Endothelial cell of umbilical vein (primary cell): ENCODE results near the gene RAB40A. TPM values are rescaled to one million over a fixed set of nuclear protein-coding genes. Genes with fewer than 3 reads are reported as not detected.
"Not testable (repeated sequence)": the region's sequence is repeated elsewhere in the genome, so short reads cannot be mapped to it uniquely, and the experiment has no call there.

ENCODE experiments used
- BruUV-seq: library from RNA; stranded (reverse); fragments of 400-500 nt; replicated peaks from 2 replicates; lab custom pipeline; 2021; lab: Mats Ljungman, UMichigan
- CTCF ChIA-PET: fragments of 300-600, 350-600 bp; sonication (Branson Sonifier 250); formaldehyde crosslinking; loops from one replicate; lab custom pipeline; 2021; ENCODE audit warnings: antibody characterized with exemption, inconsistent platforms; lab: Charles Lee
- POLR2A ChIA-PET: fragments of 300-600, 350-600 bp; sonication (Branson Sonifier 250); formaldehyde crosslinking; loops from one replicate; lab custom pipeline; 2021; ENCODE audit warnings: antibody characterized with exemption, inconsistent platforms; lab: Charles Lee
- DNase-seq: peaks from one replicate; pipeline ENCODE4 v3.0.0-alpha.2; 2011; ENCODE audit warnings: low read depth, low spot score
- FAIRE-seq: peaks from 2 replicates; lab custom pipeline; 2011; peaks lifted over from hg19 to GRCh38; lab: Jason Lieb, UNC
- H2AFZ ChIP-seq: 2 replicates; pipeline ENCODE4 v1.6.0; 2012; ENCODE audit warnings: low read depth, low read length, control low read depth, inconsistent platforms
- H3K27ac ChIP-seq: 2 replicates; pipeline ENCODE4 v1.5.1; 2011; ENCODE audit warnings: low read depth, mild to moderate bottlenecking, control low read depth, low read length, moderate library complexity; ENCODE audit not compliant: insufficient read depth
- H3K27me3 ChIP-seq, 2 experiments: 2 replicates each; pipeline versions ENCODE4 v1.6.0 to v1.6.1; 2011; ENCODE audit warnings: low read length in 2 of 2, mixed read lengths in 1 of 2; ENCODE audit not compliant: control insufficient read depth in 2 of 2, insufficient read depth in 2 of 2
- H3K36me3 ChIP-seq, 2 experiments: 2 replicates in 1 of 2; 3 replicates in 1 of 2; pipeline ENCODE4 v1.5.1; 2011; ENCODE audit warnings: low read length in 2 of 2, mild to moderate bottlenecking in 1 of 2, moderate library complexity in 1 of 2; ENCODE audit not compliant: control insufficient read depth in 2 of 2, insufficient read depth in 2 of 2; ENCODE audit errors: extremely low read depth in 1 of 2
- H3K4me1 ChIP-seq: 3 replicates; pipeline ENCODE4 v1.5.1; 2011; ENCODE audit warnings: mild to moderate bottlenecking, low read length; ENCODE audit not compliant: control insufficient read depth, insufficient read depth; ENCODE audit errors: extremely low read depth
- H3K4me2 ChIP-seq: 2 replicates; pipeline ENCODE4 v1.6.1; 2011; ENCODE audit warnings: low read length, control low read depth, mixed read lengths; ENCODE audit not compliant: insufficient read depth
- H3K4me3 ChIP-seq, 3 experiments: fragments of 200-600 bp in 1 of 3; sonication (generic), shearing (Covaris generic) in 1 of 3; replicated peaks in 1 of 3; 2 replicates each; pipeline ENCODE4 v1.5.1; 2011 to 2016; ENCODE audit warnings: control low read depth in 3 of 3, low read length in 3 of 3, mild to moderate bottlenecking in 2 of 3, inconsistent platforms in 1 of 3, low read depth in 1 of 3, moderate library complexity in 1 of 3; ENCODE audit not compliant: insufficient read depth in 1 of 3
- H3K79me2 ChIP-seq: 2 replicates; pipeline ENCODE4 v1.6.0; 2012; ENCODE audit warnings: low read length, inconsistent platforms; ENCODE audit not compliant: control insufficient read depth, insufficient read depth
- H3K9ac ChIP-seq: replicated peaks from 2 replicates; pipeline ENCODE3; 2011; ENCODE audit warnings: low read length, control low read depth; ENCODE audit not compliant: insufficient read depth; ENCODE audit errors: extremely low read depth
- H3K9me1 ChIP-seq: replicated peaks from 3 replicates; pipeline ENCODE4 v1.6.0; 2011; ENCODE audit warnings: mild to moderate bottlenecking, low read length; ENCODE audit not compliant: control insufficient read depth, insufficient read depth; ENCODE audit errors: extremely low read depth
- H3K9me3 ChIP-seq: replicated peaks from 2 replicates; pipeline ENCODE4 v1.5.1; 2012; ENCODE audit warnings: low read length, inconsistent platforms; ENCODE audit not compliant: control insufficient read depth, insufficient read depth
- H4K20me1 ChIP-seq: replicated peaks from 2 replicates; pipeline ENCODE3; 2011; ENCODE audit warnings: mild to moderate bottlenecking, low read length; ENCODE audit not compliant: control insufficient read depth, insufficient read depth; ENCODE audit errors: extremely low read depth
- EZH2 ChIP-seq: IDR thresholded peaks from 2 replicates; pipeline ENCODE4 v1.6.1; 2012; ENCODE audit warnings: borderline replicate concordance, low read depth, mild to moderate bottlenecking, moderate library complexity, low read length, inconsistent platforms; ENCODE audit not compliant: severe bottlenecking
- FOS ChIP-seq: IDR thresholded peaks from 2 replicates; pipeline ENCODE4 v1.6.1; 2011; ENCODE audit warnings: mild to moderate bottlenecking, low read length, moderate library complexity, borderline replicate concordance; ENCODE audit not compliant: insufficient read depth
- JUN ChIP-seq: IDR thresholded peaks from 2 replicates; pipeline ENCODE4 v1.6.1; 2011; ENCODE audit warnings: borderline replicate concordance, low read depth; ENCODE audit not compliant: insufficient read length, insufficient read depth
- MAX ChIP-seq: IDR thresholded peaks from 2 replicates; pipeline ENCODE4 v1.6.1; 2011; ENCODE audit not compliant: insufficient read depth, insufficient read length
- dilution Hi-C: fragments of 300-500 bp; cut with MboI; formaldehyde crosslinking; loops from one replicate; pipeline ENCODE4 v1.15.0; 2019; ENCODE audit warnings: low sequenced_read_pairs; ENCODE audit not compliant: extremely low pct_ligation_motif_present
- intact Hi-C: fragments of 100-400 bp; cut with micrococcal nuclease; formaldehyde crosslinking; loops from one replicate; pipeline ENCODE4 v1.10.0; 2022
- polyA plus RNA-seq, 4 experiments: library from polyadenylated mRNA; depleted of rRNA in 3 of 4; stranded (reverse) in 3 of 4; unstranded in 1 of 4; fragments of >200 nt; gene quantifications; 2 replicates each; pipeline versions ENCODE4 v1.2.1 to v1.2.3, GENCODE V29; 2011 to 2012; ENCODE audit warnings: missing spikeins in 1 of 4
- total RNA-seq: library from RNA; stranded (reverse); gene quantifications from 2 replicates; pipeline ENCODE4 v1.2.3, GENCODE V29; 2021

The RAB40A gene
- total and polyA plus RNA-seq, 2 donors (not counting 3 experiments of a cell fraction or from before 2014, with no cell fraction given), result 0.30 to 0.58 TPM

DNA sequence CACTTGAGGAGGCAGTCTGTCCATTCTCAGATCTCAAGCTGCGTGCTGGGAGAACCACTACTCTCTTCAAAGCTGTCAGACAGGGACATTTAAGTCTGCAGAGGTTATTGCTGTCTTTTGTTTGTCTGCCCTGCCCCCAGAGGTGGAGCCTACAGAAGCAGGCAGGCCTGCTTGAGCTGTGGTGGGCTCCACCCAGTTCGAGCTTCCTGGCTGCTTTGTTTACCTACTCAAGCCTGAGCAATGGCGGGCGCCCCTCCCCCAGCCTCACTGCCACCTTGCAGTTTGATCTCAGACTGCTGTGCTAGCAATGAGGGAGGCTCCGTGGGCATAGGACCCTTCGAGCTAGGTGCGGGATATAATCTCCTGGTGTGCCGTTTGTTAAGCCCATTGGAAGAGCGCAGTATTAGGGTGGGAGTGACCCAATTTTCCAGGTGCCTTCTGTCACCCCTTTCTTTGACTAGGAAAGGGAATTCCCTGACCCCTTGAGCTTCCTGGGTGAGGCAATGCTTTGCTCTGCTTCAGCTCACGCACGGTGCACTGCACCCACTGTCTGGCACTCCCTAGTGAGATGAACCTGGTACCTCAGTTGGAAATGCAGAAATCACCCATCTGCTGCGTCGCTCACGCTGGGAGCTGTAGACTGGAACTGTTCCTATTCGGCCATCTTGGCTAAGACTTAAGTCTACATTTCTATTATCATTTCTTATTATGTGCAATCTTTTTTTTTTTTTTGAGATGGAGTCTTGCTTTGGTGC lies 59.1 kb downstream of the RAB40A start:
- DNase-seq, H3K9me1 ChIP-seq, H3K9me3 ChIP-seq, POLR2A ChIA-PET, H4K20me1 ChIP-seq, BruUV-seq, CTCF ChIA-PET, FAIRE-seq, H3K79me2 ChIP-seq, H3K4me3 ChIP-seq, H3K4me1 ChIP-seq, H3K9ac ChIP-seq, H3K36me3 ChIP-seq, dilution Hi-C loops, H3K27ac ChIP-seq, H3K27me3 ChIP-seq, H3K4me2 ChIP-seq, H2AFZ ChIP-seq: not testable (repeated sequence)
- intact Hi-C loops, result loop anchor here (5.0 kb wide), 1 partner anchor 103 kb away; the partner anchor contains the start of gene TCEAL9

DNA sequence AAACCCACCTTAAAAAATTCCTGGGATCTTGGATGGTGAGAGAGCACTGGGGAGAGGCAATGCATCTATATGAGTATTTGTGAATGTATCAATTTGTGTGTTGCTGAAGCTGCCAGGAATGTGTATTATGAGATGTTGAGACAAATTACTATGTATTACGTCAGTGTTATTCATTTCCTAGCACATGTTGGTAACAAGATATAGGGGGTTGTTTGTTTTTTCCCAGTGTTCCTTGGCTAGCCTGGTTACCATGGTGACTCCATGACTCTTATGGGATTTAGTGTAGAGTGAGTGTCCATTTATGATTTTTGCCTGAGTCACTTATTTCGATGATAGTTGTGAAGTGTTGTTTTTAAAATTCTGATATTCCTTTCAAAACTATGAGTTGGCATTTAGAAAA lies 65.6 kb downstream of the RAB40A start:
- H4K20me1 ChIP-seq, result no peaks in the 10 kb centered on the region
- CTCF ChIA-PET, result no interaction called here
- H3K9me1 ChIP-seq, result no peaks in the 10 kb centered on the region
- BruUV-seq, result no TSS peak
- peak; percentile 22 for TF ChIP-seq MAX
- peak; percentile 94 for TF ChIP-seq JUN
- TF ChIP-seq FOS, result peak; percentile 54
- TF ChIP-seq EZH2, result no peak
- intact Hi-C loops (loop anchor here (1.0 to 2.0 kb wide), 4 partner anchors 11 to 77 kb away; partner anchors contain the start of gene BEX3), dilution Hi-C loops (no loop called here)
- DNase-seq (peak; percentile 93), FAIRE-seq (peak; percentile 95)
- POLR2A ChIA-PET, result no interaction called here
- no peak overlapping the region for H2AFZ ChIP-seq
- peak overlapping the region; percentile 58 for H3K9ac ChIP-seq
- peak overlapping the region; percentile 96 for H3K27ac ChIP-seq
- no peaks in the 10 kb centered on the region for H3K27me3 ChIP-seq
- no peaks in the 10 kb centered on the region for H3K79me2 ChIP-seq
- no peaks in the 10 kb centered on the region for H3K36me3 ChIP-seq
- peak overlapping the region; percentile 57 for H3K4me2 ChIP-seq
- no peaks in the 10 kb centered on the region for H3K9me3 ChIP-seq
- H3K4me3 ChIP-seq, result no peak overlapping the region
- peaks cover 16% of the 10 kb centered on the region for H3K4me1 ChIP-seq

Other genes starting within 250 kb of the RAB40A start
- gene TCEAL5, start 242.7 kb downstream of the RAB40A start, total RNA-seq, result not detected in 2 replicates
- not detected in 2 replicates for gene TCEAL5, start 242.7 kb downstream of the RAB40A start, polyA plus RNA-seq
- 0.88 and 1.4 TPM in 2 replicates for gene BEX2, start 208.5 kb downstream of the RAB40A start, total RNA-seq
- 0.92 and 1.4 TPM in 2 replicates for gene BEX2, start 208.5 kb downstream of the RAB40A start, polyA plus RNA-seq
- gene TCEAL7, start 189.2 kb downstream of the RAB40A start, total RNA-seq, result 8.2 and 10.5 TPM in 2 replicates
- gene TCEAL7, start 189.2 kb downstream of the RAB40A start, polyA plus RNA-seq, result 4.2 and 4.6 TPM in 2 replicates
- 98.3 and 99.2 TPM in 2 replicates for gene TCEAL9, start 163.0 kb downstream of the RAB40A start, total RNA-seq
- 37.2 and 61.7 TPM in 2 replicates for gene TCEAL9, start 163.0 kb downstream of the RAB40A start, polyA plus RNA-seq
- gene BEX3, start 143.0 kb downstream of the RAB40A start, total RNA-seq, result 227 and 233 TPM in 2 replicates
- gene BEX3, start 143.0 kb downstream of the RAB40A start, polyA plus RNA-seq, result 235 and 332 TPM in 2 replicates
- 60.4 and 74.6 TPM in 2 replicates for gene TCEAL4, start 66.0 kb upstream of the RAB40A start, total RNA-seq
- 11.8 and 16.9 TPM in 2 replicates for gene TCEAL4, start 66.0 kb upstream of the RAB40A start, polyA plus RNA-seq
- gene TCEAL3, start 88.5 kb upstream of the RAB40A start, total RNA-seq, result 21.3 and 23.7 TPM in 2 replicates
- 6.9 and 8.9 TPM in 2 replicates for gene TCEAL3, start 88.5 kb upstream of the RAB40A start, polyA plus RNA-seq
- gene TCEAL1, start 109.5 kb upstream of the RAB40A start, total RNA-seq, result 14.6 and 18.5 TPM in 2 replicates
- 12.8 and 18.6 TPM in 2 replicates for gene TCEAL1, start 109.5 kb upstream of the RAB40A start, polyA plus RNA-seq
- gene MORF4L2, start 167.2 kb upstream of the RAB40A start, total RNA-seq, result 414 and 445 TPM in 2 replicates
- 208 and 331 TPM in 2 replicates for gene MORF4L2, start 167.2 kb upstream of the RAB40A start, polyA plus RNA-seq
- not detected in 2 replicates for gene TMEM31, start 191.4 kb upstream of the RAB40A start, total RNA-seq
- gene TMEM31, start 191.4 kb upstream of the RAB40A start, polyA plus RNA-seq, result 0.19 TPM in 1 of 2 replicates, not detected in the other